GM12878 (cell line): Measurements from ENCODE around the gene PDZD2.

ENCODE experiments used
- ATF3 ChIP-seq: IDR thresholded peaks from 2 replicates; pipeline ENCODE4 v1.6.1; 2011; ENCODE audit warnings: low read depth, mild to moderate bottlenecking, low read length, moderate library complexity, borderline replicate concordance; ENCODE audit errors: extremely low read depth
- CBX5 ChIP-seq: sonication (generic); IDR thresholded peaks from 2 replicates; pipeline ENCODE4 v1.6.1; 2016; ENCODE audit warnings: low read depth, moderate library complexity, mild to moderate bottlenecking, inconsistent platforms
- CREM ChIP-seq: IDR thresholded peaks from 2 replicates; pipeline ENCODE4 v1.6.1; 2014; ENCODE audit warnings: antibody characterized with exemption, low read depth
- MAX ChIP-seq: IDR thresholded peaks from 2 replicates; pipeline ENCODE4 v1.6.1; 2012; ENCODE audit warnings: low read depth, low read length, improper control_type of control experiment
- NBN ChIP-seq: fragments of 450-650 bp; IDR thresholded peaks from 2 replicates; pipeline ENCODE4 v1.6.1; 2016
- NR2C2 ChIP-seq: IDR thresholded peaks from 2 replicates; pipeline ENCODE4 v1.6.1; 2011; ENCODE audit warnings: borderline replicate concordance, low read depth; ENCODE audit not compliant: control insufficient read depth, insufficient read length
- POLR2A ChIP-seq: IDR thresholded peaks from 2 replicates; pipeline ENCODE4 v1.6.1; 2011; ENCODE audit warnings: low read depth, mild to moderate bottlenecking, low read length
- RAD21 ChIP-seq: IDR thresholded peaks from 2 replicates; pipeline ENCODE4 v1.6.1; 2011; ENCODE audit warnings: mild to moderate bottlenecking, low read depth, low read length, moderate library complexity; ENCODE audit not compliant: insufficient read depth
- REST ChIP-seq: IDR thresholded peaks from 2 replicates; pipeline ENCODE4 v1.6.1; 2012; ENCODE audit warnings: mild to moderate bottlenecking, low read depth, low read length
- ZBTB4 ChIP-seq: fragments of 450-650 bp; formaldehyde crosslinking; IDR thresholded peaks from 2 replicates; pipeline ENCODE4 v1.4.0; 2022; ENCODE audit warnings: mild to moderate bottlenecking, moderate library complexity

GRCh38 chr5:31850981-31851689 is 212.2 kb downstream of the PDZD2 start:
- TF ChIP-seq POLR2A: no peak
- TF ChIP-seq ZBTB4 (CRISPR knock-in tag): no peak
- no peak for TF ChIP-seq NBN
- no peak for TF ChIP-seq REST
- TF ChIP-seq NR2C2: no peak
- no peak for TF ChIP-seq CBX5
- TF ChIP-seq MAX: no peak
- TF ChIP-seq RAD21: no peak
- no peak for TF ChIP-seq ATF3
- no peak for TF ChIP-seq CREM
